Measurements from ENCODE around the gene CHST8. TPM values are rescaled to one million over a fixed set of nuclear protein-coding genes. Genes with fewer than 3 reads are reported as not detected.
"Not testable (repeated sequence)": the region's sequence is repeated elsewhere in the genome, so short reads cannot be mapped to it uniquely, and the experiment has no call there.

CHST8 gene
- total RNA-seq, 1 experiment from 2014 or later: not detected

DNA sequence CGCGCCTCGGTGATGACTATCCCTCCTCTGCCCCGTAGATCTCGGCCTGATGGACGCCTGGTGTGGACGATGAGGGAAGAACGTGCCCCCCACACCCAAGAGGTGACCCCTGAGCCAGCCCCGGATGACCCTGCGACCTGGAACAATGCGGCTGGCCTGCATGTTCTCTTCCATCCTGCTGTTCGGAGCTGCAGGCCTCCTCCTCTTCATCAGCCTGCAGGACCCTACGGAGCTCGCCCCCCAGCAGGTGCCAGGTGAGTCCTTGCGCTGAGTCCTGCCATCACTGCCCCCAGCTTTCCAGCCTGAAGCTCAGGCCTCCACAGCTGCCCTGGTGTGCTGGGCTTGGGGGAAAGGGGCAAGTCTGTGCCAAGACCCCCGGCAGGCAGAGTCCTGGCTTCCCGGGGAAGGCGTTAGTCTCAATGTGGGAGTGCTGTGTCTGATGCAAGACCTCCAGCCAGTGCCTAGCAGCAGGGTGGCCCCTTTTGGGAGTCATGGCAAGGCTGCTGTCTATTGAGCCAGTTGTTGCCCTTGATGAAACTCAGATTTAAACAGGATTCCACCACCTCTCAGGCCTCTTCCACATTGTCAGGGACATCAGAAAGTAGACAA, 67.5 kb downstream of the CHST8 start:
- no peak for DNase-seq (ENCODE audit: low spot score)

DNA sequence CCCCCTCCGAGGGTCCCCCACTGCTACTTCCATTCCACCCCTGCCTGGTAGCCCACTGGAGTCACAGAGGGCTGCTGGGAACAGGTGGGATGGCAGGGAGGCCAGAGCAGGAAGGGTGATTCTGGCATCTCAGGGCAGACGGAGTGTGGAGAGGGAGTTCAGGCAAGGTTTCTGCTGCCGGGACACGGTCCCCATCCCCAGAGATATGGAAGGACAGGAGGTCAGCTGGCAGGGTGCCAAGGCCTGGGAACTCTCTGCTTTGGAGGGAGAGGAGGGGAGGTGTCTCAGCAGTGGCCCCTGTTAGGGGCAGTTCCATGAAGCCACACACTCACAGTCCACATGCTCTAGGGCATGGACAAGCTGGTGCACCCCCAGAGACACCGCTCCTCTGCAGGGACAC, 68.1 kb downstream of the CHST8 start:
- DNase-seq (ENCODE audit: low spot score): no peak

DNA sequence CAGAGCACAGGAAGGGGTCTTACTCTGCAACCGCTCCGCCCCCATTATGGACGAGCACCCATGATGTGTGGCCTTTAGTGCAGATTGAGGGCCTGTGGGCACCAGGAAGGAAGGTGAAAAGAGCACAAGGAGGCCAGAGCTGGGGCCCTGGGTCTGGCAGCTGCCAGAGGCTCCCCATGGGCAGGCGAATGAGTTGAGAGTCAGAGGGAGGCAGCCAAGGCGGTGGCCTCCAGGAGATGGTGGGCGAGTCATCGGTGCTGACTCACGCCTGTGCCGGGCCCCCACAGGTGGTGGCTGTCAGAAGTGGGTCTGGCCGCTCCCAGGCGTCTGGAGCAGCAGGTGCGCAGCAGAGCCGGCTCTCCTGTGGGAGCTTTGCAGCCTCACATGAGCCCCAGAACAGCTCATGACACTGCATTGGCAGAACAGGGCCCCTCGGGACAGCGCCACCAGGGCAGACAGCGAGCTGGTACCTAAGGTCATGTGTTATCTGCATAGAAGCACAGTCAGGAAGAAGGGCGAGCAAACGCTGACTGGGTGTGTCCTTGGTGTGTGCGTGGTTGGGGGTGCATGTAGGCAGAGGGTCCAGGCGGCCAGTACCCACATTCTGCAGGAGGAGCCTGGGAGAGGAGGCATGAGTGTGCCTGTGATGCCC, 68.8 kb downstream of the CHST8 start:
- peak; percentile 11 for DNase-seq (ENCODE audit: low spot score)

DNA sequence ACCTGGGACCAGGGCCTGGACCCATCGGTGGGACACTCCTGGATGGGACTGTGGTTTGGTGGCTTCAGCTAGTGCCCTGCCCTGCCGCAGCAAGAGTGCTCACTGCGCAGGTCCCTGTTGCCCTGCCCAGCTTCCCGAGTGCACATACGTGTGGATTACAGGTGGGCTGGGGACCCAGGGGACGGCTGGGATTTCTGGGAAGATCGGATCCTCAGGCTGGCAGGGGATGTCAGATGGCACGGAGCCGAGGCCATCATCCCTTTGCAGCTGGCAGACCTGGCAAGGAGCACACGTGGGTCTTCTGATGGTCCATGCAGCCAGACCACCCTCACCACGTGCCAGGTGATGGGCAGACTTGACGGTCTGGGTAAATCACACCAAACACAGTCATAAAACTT, 69.3 kb downstream of the CHST8 start:
- no peak for DNase-seq (ENCODE audit: low spot score)

DNA sequence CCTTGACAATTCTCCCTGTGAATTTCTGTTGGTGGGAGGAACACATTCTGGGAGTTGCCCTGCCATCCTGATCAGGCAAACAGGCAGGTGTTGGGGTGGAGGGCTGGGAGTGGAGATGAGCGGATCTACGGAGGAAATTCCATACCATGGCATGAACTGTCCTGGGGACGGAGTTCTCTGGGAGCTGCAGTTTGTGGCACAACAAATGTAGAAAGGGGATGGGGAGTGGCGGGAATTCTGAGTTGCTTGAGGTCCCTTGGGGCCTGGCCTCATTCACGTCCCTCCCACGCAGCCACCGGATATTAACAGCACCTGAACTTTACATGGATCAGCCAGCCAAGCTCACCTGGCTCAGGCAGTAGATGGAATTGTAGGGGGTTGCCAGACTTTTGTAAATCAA, 70.0 kb downstream of the CHST8 start:
- DNase-seq (ENCODE audit: low spot score): no peak

DNA sequence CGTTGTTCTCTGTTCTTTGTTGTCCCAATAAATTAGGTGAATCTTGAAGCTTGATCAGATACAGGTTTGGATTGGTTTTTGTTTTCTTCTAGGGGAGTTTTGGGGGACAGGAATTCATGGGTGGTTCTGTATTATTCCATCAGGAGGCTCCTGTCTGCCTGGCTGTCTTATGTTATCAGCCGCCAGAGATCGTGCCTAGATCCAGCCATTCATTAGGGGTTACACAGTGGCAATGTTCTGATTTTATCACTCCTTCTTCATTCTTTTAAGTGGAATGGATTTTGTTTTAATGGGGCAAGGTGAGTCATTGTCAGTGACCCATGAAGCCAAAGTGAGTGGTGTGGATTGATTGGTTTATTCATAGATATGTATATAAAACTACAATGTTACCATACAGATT, 71.9 kb downstream of the CHST8 start:
- DNase-seq (ENCODE audit: low spot score): no peak

DNA sequence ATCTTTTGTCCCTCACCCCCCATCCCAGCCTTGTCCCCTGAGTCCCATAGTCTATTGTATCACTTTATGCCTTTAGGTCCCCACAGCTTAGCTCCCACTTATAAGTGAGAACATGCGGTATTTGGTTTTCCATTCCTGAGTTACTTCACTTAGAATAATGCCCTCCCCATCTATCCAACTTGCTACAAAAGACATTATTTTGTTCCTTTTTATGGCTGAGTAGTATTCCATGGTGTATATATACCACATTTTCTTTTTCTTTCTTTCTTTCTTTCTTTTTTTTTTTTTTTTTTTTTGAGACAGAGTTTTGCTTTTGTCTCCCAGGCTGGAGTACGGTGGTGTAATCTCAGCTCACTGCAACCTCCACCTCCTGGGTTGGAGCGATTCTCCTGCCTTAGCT, 73.8 kb downstream of the CHST8 start:
- DNase-seq (ENCODE audit: low spot score): not testable (repeated sequence)

DNA sequence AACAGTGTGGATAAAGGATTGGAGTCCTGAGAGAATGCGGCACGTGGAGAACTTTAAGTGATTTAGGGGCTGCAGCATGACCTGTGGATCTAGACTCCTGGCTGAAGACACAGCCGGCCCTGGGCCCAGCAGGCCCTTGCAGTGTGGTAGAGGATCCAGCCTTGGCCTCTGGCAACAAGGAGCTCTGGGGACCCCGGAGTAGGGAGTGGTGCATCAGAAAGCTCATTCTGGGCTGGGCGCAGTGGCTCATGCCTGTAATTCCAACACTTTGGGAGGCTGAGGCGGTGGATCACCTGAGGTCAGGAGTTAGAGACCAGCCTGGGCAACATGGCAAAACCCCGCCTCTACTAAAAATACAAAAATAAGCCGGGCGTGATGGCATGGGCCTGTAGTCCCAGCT, 76.0 kb downstream of the CHST8 start:
- no peak for DNase-seq (ENCODE audit: low spot score)

DNA sequence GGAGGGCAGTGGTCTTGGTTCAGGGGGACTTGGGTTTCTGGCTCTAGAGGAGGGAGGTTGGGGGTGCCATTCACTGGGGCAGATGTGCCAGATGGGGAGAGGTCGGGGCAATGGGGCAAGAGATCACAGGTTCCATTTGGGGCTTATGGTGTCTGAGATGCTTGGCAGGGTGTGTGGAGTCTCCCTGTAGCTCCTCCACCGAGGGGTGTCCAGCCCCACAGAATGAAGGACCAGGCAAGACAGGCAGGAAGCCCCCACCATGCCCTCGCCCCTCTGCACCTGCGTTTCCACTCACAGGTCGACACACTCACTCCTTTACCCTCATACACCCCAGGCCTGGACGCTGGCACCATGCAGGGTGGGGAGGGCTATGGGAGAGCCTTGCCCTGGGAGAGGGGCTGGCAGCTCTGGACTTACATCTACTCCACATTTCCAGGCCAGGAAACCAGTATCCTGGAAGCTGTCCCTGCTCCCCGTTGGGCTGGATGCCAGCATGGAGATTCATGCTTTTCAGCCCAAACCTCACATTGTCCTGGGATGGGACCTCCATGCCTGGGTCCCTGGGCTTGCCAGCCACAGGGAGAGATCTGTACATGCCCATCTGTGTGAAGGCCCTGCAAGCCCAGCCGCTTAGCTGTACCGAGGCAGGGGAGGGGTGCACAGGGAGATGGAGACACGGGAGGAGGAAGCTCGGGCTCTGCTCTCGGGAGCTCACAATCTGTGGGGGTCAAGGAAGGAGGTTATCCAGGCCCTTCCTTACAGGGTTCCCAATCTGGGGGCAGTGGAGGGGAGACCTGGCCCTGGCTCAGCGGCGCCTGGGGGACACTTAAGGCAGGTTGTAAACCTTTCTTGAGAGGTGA, 77.1 kb downstream of the CHST8 start:
- no peak for DNase-seq (ENCODE audit: low spot score)

DNA sequence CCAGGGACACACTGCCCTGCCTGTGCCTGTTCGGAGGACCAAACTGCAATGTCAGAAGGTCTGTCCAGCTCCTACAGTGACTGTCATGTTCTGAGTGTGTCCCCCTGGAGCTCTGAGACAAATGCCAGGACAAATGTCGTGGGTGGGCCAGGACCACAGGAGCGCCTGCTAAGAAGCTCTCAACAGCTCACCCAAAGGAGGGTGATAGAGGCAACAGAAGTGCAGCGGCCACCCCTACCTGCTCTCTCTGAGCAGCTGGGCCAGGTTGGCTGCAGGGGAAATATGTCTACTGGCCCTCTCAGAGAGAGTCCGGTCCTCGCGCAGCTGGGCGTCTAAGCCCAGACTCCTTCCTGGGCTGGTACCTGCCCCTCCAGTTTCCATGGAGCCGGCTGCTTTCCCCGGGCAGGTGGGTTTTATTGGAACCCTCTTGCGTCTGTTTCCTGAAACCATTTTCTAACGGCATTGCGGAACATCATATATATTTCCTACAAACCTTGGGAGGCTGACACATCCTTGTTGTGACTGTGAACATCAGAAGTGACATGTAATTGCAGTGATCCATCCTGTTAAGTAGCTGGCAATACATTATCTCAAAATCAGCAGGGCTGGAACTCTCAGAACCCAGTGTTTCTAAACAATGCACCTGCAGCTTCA, 78.1 kb downstream of the CHST8 start:
- DNase-seq (ENCODE audit: low spot score): no peak

DNA sequence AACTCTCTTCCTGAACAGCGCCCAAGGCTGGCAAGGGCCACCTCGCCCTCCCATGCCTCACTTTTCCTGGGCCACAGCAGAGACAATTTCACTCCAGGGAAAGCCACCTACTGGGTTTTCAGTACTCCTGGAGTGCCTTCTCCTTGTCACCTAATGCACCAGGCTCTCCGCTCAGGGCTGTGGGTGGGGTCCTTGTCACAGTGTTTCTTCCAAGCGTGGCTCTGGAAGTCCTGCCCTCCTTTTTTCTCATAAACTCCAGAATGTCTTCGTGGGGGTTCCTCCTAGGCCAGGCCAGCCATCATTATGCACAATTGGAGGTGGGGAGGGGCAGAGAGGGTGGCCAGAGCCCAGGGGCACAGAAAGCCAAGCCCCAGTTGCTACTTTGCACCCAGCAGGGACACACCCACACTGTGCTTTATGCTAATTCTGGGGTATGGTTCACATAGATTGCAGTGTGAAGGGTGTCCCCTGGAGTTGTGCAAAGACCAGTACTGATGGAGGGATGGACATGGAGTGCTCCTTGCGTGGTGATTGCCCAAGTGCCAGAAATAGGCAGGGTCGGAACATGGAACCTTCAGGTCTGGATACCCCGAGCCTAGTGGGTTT, 78.8 kb downstream of the CHST8 start:
- no peak for DNase-seq (ENCODE audit: low spot score)

DNA sequence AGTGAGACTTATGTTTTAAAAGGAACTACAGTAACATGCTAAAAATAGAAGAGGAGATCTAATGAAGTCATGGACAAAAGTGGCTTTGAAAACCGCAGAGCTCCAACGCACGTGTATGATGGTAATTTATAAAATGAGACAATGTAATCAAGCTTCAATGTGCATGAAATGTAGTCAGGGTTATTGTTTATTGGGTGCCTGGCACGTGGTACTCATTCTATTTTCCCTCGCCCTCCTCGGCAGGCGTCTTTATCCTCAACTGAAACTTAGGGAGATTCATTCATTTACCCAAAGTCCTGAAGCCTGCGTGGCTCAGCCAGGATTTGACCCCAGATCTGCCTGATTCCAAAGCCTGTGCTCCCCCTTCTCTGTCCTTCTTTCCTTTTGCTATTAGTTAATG, 79.8 kb downstream of the CHST8 start:
- no peak for DNase-seq (ENCODE audit: low spot score)

DNA sequence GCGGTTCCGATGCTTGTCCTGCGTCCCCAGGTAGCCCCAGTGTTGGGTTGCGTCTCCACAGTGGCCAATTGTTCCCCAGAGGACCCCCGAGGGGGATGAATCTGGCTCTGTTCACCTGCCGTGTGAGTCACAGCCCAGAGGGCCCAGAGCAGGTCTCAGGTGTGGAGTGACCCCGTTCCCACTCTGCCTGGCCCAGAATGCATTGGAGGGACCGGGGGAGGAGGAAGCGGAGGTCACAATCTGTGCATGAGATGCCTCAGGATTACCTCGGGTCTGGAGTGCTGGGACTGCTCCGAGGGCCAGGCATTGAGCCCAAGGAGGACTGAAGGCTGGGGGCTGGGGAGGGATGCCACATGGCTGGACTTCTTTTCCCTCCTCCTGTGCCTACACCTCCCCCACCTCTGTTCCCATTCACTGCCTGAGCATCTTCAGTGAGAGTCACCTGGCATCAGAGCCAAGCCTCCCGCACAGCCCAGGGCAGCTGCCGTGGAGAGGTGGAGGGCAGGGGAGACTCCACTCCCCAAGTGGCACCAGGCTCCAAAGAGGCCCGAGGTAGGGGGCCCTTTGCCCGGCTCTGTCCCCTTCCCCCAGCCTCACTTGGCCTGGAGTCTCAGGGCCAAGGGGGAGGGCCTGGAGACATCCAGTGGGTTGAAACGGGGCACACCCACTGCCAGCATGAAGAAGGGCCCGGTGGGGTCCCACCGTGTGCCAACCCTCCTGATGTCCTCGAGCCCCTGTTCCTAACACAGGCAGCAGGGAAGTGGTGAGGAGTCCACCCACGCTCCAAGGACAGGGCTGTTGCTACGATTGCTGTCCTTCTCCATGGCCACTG, 81.1 kb downstream of the CHST8 start:
- DNase-seq (ENCODE audit: low spot score): no peak

DNA sequence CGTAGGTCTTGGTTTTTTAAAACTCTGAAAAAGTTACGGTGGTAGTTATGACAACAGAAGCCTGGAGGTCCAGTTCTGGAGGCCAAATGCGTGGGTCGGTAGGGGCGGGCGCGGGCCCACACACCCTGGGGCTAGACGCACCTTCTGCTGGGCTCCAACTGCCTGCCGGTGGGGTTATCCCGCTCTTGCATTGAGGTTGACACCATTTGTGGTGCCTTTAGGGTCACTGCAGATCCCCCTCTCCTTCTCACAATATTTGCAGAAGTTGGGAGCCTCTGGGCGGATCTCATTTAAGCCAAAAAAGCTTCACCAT, 81.6 kb downstream of the CHST8 start:
- no peak for DNase-seq (ENCODE audit: low spot score)

DNA sequence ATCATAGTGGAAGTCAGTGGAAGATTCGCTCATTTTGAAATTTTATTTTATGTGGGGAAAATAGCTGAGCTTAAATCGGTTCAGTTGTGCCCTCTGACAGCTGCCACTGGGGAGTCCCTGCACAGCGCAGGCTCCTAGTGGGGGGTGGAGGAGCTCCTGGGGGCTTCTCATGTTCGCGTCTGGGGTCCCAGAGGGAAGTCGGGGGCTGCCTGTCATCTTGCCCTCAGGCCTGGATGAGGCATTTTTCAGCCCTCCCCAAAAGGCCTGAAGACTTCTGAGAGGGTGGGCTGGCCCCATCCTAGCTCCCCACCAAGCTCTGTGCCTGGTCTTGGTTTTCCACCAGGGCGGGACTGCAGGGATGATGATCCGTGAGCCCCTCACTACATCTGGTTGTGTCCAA, 82.1 kb downstream of the CHST8 start:
- no peak for DNase-seq (ENCODE audit: low spot score)

DNA sequence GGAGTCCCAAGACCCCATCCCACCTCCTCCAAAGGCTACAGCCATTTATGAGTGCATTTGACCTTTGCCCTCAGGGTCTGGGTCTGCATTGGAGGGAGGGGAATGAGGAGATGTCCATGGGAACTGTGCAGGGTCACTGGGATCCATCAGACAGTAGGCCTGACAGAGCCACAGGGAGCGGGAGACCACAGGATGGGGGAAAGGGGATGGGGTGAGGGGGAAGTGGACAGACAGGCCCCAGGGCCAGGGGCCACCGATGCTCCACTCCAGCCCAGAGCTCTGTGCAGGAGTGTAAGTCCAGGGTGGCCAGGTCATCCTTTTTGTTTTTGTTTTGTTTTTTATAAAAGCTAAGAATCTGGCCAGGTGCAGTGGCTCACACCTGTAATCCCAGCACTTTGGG, 82.5 kb downstream of the CHST8 start:
- no peak for DNase-seq (ENCODE audit: low spot score)

DNA sequence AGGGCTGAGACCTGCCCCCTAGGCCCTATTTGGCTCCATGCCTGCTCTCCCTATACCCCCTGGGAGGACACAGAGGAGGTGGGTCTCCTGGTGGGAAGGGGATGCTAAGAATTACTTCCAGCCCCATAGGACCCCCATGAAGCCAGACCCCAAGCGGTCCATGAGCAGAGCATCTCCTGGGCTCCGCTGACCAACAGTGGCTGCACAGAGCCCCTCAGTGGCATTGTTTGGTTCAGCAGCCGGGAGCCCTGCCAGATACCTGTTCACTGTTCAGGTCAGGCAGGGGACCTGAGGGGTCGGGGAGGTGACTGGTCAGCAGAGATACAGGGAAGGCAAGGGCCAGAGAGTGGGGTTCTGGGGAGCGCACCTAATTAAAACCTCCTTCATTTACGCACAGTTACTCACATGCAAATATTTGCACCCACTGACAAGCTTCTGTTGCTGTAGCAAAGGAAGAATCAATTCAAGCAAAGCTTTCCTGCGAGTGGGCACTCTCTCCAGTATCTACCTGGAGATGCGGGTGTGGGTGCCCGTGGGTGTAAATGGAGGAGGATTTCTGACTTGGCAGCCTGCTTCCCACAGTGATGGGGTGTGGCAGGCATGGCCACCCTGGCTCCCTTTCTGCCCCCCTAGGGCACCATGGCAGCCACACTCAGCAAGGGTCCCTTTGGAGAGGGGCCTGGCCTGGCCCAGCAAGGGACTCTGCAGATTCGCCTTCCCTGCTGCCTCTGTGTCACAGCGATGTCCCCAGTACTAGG, 83.5 kb downstream of the CHST8 start:
- no peak for DNase-seq (ENCODE audit: low spot score)

DNA sequence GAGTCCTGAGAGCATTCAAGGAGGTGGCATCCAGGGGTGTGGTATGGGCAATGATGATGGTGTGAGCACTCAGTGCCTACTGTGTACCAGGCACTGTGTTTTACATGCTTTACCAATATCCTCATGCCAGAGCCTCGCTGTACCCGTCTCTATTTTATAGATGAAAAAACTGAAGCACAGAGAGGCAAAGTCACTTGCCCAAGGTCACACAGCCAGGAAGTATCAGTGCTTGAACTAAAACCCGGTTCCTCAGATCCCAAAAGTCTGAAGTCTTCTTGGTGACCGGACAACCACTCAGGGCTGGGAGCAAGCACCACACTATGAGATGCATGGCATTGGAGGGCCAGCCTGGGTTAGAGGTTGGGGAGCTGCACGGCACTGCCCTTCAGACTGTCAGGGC, 84.1 kb downstream of the CHST8 start:
- DNase-seq (ENCODE audit: low spot score): no peak

DNA sequence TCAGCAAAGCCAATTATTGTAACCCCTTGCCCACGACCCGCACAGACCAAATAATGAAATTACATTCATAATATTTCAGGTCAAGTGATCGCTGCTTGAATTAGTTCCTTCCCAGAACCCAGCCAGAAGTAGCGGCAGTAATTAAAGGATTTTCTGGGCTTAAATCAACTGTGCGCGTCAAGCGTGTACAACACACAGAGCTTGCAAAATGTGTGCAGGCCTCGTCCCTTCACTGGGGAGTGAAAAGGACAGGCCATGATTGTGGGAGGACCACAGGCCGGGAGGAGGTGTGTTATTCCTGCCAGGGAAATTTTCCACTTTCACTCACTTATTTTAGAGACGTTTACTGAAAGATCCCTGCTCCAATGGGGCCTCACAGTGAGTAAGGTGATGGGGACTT, 84.9 kb downstream of the CHST8 start:
- no peak for DNase-seq (ENCODE audit: low spot score)

DNA sequence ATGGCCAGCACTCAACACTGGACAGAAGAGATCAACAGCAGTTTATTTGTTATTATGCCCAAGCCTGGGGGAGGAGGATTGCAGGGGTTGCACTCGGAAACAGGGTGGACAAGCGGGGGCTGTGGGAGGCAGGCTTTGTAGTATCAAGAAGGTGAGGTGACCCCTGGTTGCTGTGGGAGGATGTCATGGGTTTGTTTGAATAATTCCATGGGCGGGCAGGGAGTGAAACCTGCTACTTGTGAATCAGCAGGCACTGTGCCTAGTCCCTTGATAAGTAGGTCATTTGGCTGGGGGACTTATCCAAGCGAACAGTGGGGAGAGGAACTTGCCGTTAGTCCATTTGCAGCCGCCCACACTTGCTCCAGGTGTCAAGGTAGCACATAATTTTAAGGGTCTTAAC, 90.5 kb downstream of the CHST8 start:
- DNase-seq (ENCODE audit: low spot score): no peak

DNA sequence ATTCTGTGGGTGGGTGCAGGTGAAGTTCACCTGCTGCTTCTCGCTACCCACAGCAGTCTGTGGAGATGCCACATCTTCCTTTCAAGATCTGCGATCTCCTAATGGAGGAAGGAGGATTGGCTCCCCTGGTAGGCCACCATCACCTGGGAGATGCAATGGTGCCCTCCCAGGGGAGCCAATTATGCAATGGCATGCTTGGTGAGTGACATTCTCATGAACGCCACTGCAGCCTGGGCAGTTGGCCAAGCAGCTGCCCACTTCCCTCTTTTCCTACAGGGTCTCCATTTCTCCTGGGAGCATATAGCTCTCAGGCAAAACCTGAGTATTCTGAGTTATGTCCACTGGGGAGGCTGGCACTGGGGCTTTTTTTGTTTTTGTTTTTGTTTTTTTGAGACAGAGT, 91.4 kb downstream of the CHST8 start:
- DNase-seq (ENCODE audit: low spot score): no peak
